GM19023 (cell line): ENCODE data around the gene CCAR1.
"Not testable (repeated sequence)": the region's sequence is repeated elsewhere in the genome, so short reads cannot be mapped to it uniquely, and the experiment has no call there.

Experiments used
- ATAC-seq: cut with Tn5 transposase; IDR thresholded peaks from one replicate; pipeline ENCODE4 v1.9.1; 2021; ENCODE audit warnings: mild to moderate bottlenecking, moderate library complexity; ENCODE audit not compliant: unreplicated experiment

Gene CCAR1

GRCh38 chr10:68759223-68759863 is 38.3 kb downstream of the CCAR1 start:
- no peak for ATAC-seq

GRCh38 chr10:68759967-68760366 is 38.9 kb downstream of the CCAR1 start:
- ATAC-seq, result no peak

GRCh38 chr10:68767407-68767806 is 46.4 kb downstream of the CCAR1 start:
- ATAC-seq, result not testable (repeated sequence)

GRCh38 chr10:68781613-68782574 is 60.9 kb downstream of the CCAR1 start:
- ATAC-seq, result no peak

GRCh38 chr10:68784476-68784875 is 63.4 kb downstream of the CCAR1 start:
- ATAC-seq, result no peak

GRCh38 chr10:68787813-68788212 is 66.8 kb downstream of the CCAR1 start:
- ATAC-seq, result no peak

- ATAC-seq, result no peak
Measured at GRCh38 chr10:68790476-68790875, 69.4 kb downstream of the CCAR1 start.

- ATAC-seq, result no peak
Measured at GRCh38 chr10:68792115-68792514, 71.1 kb downstream of the CCAR1 start.

GRCh38 chr10:68795886-68796532 is 75.0 kb downstream of the CCAR1 start:
- ATAC-seq, result no peak

GRCh38 chr10:68796605-68797004 is 75.6 kb downstream of the CCAR1 start:
- ATAC-seq, result no peak

GRCh38 chr10:68800211-68800610 is 79.2 kb downstream of the CCAR1 start:
- no peak for ATAC-seq

GRCh38 chr10:68804692-68805091 is 83.7 kb downstream of the CCAR1 start:
- ATAC-seq, result no peak

- not testable (repeated sequence) for ATAC-seq
Measured at GRCh38 chr10:68810830-68811229, 89.8 kb downstream of the CCAR1 start.

- ATAC-seq, result no peak
Measured at GRCh38 chr10:68811314-68812009, 90.4 kb downstream of the CCAR1 start.

- ATAC-seq, result no peak
Measured at GRCh38 chr10:68812420-68812819, 91.4 kb downstream of the CCAR1 start.

- ATAC-seq, result no peak
Measured at GRCh38 chr10:68813559-68813958, 92.5 kb downstream of the CCAR1 start.

GRCh38 chr10:68816796-68817412 is 95.9 kb downstream of the CCAR1 start:
- ATAC-seq, result no peak

- not testable (repeated sequence) for ATAC-seq
Measured at GRCh38 chr10:68820359-68820758, 99.3 kb downstream of the CCAR1 start.

- not testable (repeated sequence) for ATAC-seq
Measured at GRCh38 chr10:68822626-68823025, 101.6 kb downstream of the CCAR1 start.

GRCh38 chr10:68826764-68827591 is 105.9 kb downstream of the CCAR1 start, which contains the start of gene STOX1:
Gene STOX1 (plus strand): TSS chr10:68827531. CDS start chr10:68827624, 93 bp downstream.
- peak; percentile 63 for ATAC-seq
